ENCODE measurements around the gene APOL1. TPM values are rescaled to one million over a fixed set of nuclear protein-coding genes. Genes with fewer than 3 reads are reported as not detected.
"Not testable (repeated sequence)": the region's sequence is repeated elsewhere in the genome, so short reads cannot be mapped to it uniquely, and the experiment has no call there.

The APOL1 gene
- total and polyA plus RNA-seq, 10 donors, result 10.0 to 108 (median 44.7) TPM

DNA sequence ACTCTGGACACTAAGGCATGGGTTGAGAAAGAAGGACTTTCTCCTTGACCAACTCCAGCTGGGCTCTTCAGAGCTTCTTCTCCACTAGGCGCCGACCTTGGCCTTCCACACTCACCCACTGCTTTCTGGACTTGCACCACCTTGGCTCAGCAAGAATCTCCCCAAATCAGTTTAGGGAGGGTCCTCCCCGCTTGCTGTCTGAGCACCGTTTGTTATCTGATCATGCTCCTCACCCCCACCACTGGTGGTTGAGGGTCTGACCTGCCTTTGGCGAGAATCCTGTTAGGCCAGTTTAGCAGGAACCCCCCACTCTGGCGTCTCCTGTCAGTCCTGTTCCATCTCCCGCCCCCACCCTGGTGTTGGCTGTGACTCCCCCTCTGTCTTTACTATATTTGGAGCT, 24.0 kb upstream of the APOL1 start:
- Histone ChIP-seq H3K36me3 (peaks cover 0 to 97% (median 66%) of the 10 kb centered on the region in 6 donors), H3K27ac (no peak overlapping the region), H3K9me3 (no peaks in the 10 kb centered on the region), H3K4me3 (no peak overlapping the region), H3K27me3 (replicated peaks in 1 of 7) (no peaks in the 10 kb centered on the region), H3K4me1 (peaks cover 0 to 27% (median 14%) of the 10 kb centered on the region in 6 donors)
- no peak for DNase-seq
- no peak for TF ChIP-seq POLR2A (IDR thresholded peaks at IDR 0.05)
- TF ChIP-seq POLR2AphosphoS5 (IDR thresholded peaks at IDR 0.05), result no peak
- TF ChIP-seq, protein P1, sequence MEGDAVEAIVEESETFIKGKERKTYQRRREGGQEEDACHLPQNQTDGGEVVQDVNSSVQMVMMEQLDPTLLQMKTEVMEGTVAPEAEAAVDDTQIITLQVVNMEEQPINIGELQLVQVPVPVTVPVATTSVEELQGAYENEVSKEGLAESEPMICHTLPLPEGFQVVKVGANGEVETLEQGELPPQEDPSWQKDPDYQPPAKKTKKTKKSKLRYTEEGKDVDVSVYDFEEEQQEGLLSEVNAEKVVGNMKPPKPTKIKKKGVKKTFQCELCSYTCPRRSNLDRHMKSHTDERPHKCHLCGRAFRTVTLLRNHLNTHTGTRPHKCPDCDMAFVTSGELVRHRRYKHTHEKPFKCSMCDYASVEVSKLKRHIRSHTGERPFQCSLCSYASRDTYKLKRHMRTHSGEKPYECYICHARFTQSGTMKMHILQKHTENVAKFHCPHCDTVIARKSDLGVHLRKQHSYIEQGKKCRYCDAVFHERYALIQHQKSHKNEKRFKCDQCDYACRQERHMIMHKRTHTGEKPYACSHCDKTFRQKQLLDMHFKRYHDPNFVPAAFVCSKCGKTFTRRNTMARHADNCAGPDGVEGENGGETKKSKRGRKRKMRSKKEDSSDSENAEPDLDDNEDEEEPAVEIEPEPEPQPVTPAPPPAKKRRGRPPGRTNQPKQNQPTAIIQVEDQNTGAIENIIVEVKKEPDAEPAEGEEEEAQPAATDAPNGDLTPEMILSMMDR (IDR thresholded peaks at IDR 0.05 in 8 of 11, conservative IDR thresholded peaks at IDR 0.05 in 3 of 11), result no peak
- WGBS, 5 donors, result 88 to 97% (median 94%) methylated on average over 7 of the region's 7 CpGs
- intact Hi-C loops (cut with DNase I; ENCODE audit: low total_unique reads), result no loop called here

DNA sequence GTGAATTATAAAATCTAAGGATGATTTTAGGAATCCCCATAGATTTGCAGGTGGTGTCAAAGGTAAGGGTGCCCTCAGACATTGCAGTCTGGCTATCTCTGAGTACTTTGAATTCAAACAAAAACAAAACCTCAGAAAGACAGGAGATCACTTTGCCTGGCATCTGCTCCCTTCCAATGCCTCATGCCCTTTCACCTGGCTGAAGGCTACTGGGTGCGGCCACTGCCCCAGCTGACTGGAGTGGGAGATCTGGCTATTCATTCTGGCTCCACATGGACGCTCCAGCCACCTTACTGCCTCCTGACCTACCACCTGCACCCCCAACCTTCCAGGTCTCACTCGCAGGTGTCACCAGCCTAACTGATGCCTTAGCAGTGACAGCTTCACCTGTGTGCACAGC, 23.3 kb upstream of the APOL1 start:
- peaks cover 0 to 98% (median 70%) of the 10 kb centered on the region in 6 donors for H3K36me3 ChIP-seq
- 90 to 98% (median 94%) methylated on average over 3 of the region's 3 CpGs for WGBS, 5 donors
- H3K27ac ChIP-seq; H3K9me3 ChIP-seq; H3K4me3 ChIP-seq; H3K27me3 ChIP-seq (replicated peaks in 1 of 7); intact Hi-C loops (cut with DNase I; ENCODE audit: low total_unique reads); DNase-seq: not testable (repeated sequence)
- H3K4me1 ChIP-seq, result peaks cover 0 to 34% (median 17%) of the 10 kb centered on the region in 6 donors

DNA sequence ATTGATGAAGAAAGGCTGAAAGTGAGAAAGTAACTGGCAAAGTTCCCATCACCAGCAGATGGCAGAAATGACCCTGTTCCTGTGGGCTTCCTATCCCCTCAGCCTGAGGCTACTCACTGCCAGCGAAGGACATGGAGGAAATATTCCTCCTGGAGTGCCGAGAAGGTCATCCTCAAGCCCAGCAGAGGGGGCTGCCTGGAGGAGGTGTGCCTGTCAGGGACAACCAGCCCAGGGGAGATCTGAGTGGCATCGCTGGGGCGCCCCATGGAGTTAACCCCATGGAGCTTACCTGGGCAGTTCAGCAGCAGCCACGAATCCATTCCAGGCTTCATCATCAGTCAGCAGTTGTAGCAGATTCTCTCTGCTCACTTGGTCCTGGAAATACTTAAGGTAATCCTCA, 21.9 kb upstream of the APOL1 start:
- intact Hi-C loops (cut with DNase I; ENCODE audit: low total_unique reads); DNase-seq; H3K4me3 ChIP-seq; H3K27me3 ChIP-seq (replicated peaks in 1 of 7); H3K9me3 ChIP-seq: not testable (repeated sequence)
- Histone ChIP-seq H3K27ac (peak overlapping the region in 1 of 8 donors; percentile 27), H3K4me1 (peaks cover 4 to 48% (median 27%) of the 10 kb centered on the region in 6 donors), H3K36me3 (peaks cover 0 to 100% (median 71%) of the 10 kb centered on the region in 6 donors)
- 68 to 84% (median 78%) methylated on average over 4 to 5 of the region's 5 CpGs for WGBS, 5 donors

DNA sequence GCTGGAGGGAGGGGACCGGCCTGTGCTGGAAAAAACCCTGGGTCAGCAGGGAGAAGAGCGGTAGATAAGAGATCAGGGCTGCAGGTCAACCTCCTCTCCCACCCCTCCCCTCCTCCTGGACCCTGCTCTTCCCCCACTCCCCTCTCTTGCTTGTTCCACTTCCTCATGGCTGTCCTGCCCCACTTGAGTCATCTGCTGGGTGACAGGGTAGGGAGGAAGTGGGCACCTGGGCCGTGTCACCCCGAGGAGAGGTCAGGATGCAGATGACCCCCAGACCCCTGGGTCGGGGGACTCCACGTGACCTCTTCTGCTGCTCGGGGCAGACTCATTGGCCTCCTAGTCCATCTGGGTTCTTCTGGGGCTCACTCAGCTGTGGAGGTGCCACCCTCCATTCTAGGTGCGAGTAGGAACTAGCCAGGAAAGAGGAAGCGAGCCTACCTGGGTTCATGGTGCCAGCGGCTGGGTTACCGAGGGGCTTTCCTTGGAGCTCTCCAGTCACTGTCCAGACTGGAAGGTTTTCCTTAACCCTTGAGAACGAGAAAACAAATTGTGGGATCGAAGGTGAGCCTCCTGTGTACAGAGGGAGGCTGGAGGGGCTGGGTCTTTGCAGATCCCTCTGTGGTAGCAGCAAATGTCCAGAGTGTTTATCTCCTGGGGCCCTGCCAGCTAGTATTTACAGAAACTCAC, 20.1 kb upstream of the APOL1 start:
- TF ChIP-seq, protein P1 (IDR thresholded peaks at IDR 0.05 in 8 of 11, conservative IDR thresholded peaks at IDR 0.05 in 3 of 11), result no peak
- TF ChIP-seq POLR2AphosphoS5 (IDR thresholded peaks at IDR 0.05), result peak in 2 of 3 donors; percentile 14 to 17
- peak overlapping the region in 4 of 8 donors; percentile 13 to 61 (median 47) for H3K27ac ChIP-seq
- H3K4me1 ChIP-seq, result peaks cover 22 to 66% (median 45%) of the 10 kb centered on the region in 6 donors
- no peaks in the 10 kb centered on the region for H3K9me3 ChIP-seq
- 62 to 82% (median 68%) methylated on average over 12 to 13 of the region's 13 CpGs for WGBS, 5 donors
- intact Hi-C loops (cut with DNase I; ENCODE audit: low total_unique reads), result no loop called here
- no peak for DNase-seq
- H3K27me3 ChIP-seq (replicated peaks in 1 of 7), result no peaks in the 10 kb centered on the region
- peak overlapping the region in 1 of 8 donors; percentile 32 for H3K4me3 ChIP-seq
- H3K36me3 ChIP-seq, result peaks cover 0 to 100% (median 67%) of the 10 kb centered on the region in 6 donors

DNA sequence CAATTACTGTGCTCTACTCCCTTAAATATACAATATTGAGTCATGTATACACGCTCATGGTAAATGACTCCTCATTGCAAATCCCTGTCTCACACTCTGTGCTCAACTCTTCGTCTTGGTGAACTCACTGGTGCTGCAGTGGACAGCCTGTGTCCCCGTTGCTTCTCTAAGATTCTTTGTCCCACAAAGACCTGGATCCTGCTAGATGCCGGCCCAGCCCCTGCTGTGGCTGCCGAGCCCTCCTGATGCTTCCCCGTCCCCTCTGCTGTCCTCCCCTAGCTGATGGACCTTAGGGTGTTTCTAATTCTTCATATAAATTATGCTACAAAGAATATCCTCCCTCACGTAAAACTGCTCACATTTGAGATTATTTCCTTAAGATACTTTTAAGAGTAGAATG, 19.1 kb upstream of the APOL1 start:
- Histone ChIP-seq H3K4me3 (no peak overlapping the region), H3K27me3 (replicated peaks in 1 of 7) (no peaks in the 10 kb centered on the region), H3K9me3 (no peaks in the 10 kb centered on the region), H3K36me3 (peaks cover 0 to 92% (median 58%) of the 10 kb centered on the region in 6 donors), H3K4me1 (peaks cover 24 to 76% (median 54%) of the 10 kb centered on the region in 6 donors), H3K27ac (peak overlapping the region in 3 of 8 donors; percentile 41 to 61 (median 53))
- intact Hi-C loops (cut with DNase I; ENCODE audit: low total_unique reads), result no loop called here
- TF ChIP-seq POLR2AphosphoS5 (IDR thresholded peaks at IDR 0.05) (no peak), POLR2A (IDR thresholded peaks at IDR 0.05) (no peak)
- TF ChIP-seq, protein P1 (IDR thresholded peaks at IDR 0.05 in 8 of 11, conservative IDR thresholded peaks at IDR 0.05 in 3 of 11), result no peak
- DNase-seq, result no peak
- 90 to 95% (median 91%) methylated on average over 7 of the region's 7 CpGs for WGBS, 5 donors
